HG03575 (cell line): ENCODE data around the gene RTL5.
A peak's percentile ranks its signal among the peaks of the same experiment; 100 is the strongest.

Experiments
- ATAC-seq: cut with Tn5 transposase; IDR thresholded peaks from one replicate; pipeline ENCODE4 v1.9.1; 2021; ENCODE audit not compliant: unreplicated experiment, insufficient number of reproducible peaks, low FRiP score; ENCODE audit errors: extremely low read depth

RTL5 gene

DNA sequence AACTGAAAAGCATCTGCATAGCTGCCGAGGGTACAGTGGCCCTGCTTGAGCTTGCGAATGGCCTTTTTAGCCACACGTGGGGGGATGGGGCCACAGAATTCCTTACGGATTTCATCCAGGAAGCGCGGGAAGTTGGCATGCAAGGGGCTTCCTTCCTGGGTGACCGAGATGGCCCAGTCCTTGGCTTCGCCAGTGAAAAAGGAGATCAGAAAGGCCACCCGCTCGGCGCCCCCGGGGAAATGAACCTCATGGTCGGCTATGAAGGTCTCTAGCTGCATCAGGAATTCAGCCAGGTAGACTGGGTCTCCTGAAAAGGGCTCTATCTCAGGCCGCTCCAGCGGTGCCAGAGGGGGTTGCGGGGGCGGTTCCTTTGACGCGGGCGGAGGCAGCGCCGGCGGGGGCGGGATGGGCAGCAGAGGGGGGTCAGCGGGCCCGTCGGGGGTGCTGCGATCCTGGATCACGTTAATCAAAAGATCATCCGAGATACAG lies 909 bp downstream of the RTL5 start:
- ATAC-seq, result no peak

DNA sequence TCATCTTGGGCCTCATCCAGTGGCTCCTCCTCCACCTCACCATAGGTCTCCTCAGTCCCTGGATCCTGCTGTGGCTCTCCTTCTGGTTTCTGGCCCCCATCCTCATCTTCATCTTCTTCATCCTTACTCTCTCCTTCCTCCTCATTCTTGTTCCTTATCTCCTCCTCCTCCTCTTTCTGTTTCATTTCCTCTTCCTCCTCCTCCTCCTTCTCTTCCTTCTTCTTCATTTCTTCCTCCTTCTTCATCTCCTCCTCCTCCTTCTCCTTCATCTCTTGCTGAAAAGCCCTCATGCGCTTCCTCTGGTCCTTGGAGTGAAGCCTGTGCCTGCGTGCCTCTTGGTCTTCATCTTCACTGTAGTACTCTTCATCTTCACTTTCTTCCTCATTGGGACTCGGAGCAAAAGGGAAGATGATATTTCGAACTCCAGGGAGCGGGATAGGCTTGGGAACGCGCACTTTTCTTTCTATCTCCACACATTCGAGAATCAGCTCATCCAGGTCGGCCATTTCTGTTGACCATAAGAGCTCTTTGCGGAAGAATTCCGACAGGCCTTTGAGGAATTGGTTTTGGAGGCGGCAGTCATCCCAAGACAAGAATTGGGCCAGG lies 1.5 kb downstream of the RTL5 start:
- no peak for ATAC-seq

DNA sequence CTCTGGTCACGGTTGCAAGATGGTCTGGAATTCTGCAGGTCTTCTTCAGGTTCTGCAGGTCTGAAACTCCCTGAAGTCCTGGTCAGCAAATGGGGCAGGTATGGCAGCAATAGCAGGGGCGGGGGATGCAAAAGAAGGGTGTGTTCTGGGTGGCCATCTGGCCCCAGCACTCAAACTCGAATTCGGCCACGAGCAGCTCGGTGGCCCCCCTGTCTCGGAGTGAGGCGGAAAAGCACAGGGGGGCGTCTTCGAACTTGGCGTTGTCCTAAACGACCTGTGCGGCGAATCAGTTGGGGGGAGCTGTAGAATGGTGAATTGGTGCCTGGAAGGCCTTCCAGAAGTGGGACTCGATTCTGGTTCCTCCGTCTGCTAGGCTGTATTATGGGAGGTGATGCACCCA lies 2.1 kb downstream of the RTL5 start:
- no peak for ATAC-seq

DNA sequence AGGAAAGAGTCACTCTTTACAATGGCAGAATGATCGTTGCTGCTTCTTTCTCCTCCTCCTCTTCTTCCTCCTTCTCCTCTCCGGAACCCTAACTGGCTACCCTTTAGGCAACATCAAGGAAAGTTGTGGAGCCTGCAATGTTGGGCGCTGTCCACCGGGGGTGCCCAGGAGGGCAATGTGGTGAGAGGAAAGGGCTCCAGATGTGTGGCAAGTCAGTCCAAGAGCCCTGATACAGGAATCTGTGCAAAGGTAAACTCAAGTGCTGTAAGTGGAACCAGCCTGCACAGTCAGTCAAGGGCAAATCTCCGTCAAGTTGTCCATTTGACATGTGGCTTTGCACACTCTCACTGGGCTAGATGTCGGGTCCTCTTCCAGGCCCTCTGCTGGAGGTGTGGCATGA lies 2.8 kb downstream of the RTL5 start:
- ATAC-seq, result no peak

DNA sequence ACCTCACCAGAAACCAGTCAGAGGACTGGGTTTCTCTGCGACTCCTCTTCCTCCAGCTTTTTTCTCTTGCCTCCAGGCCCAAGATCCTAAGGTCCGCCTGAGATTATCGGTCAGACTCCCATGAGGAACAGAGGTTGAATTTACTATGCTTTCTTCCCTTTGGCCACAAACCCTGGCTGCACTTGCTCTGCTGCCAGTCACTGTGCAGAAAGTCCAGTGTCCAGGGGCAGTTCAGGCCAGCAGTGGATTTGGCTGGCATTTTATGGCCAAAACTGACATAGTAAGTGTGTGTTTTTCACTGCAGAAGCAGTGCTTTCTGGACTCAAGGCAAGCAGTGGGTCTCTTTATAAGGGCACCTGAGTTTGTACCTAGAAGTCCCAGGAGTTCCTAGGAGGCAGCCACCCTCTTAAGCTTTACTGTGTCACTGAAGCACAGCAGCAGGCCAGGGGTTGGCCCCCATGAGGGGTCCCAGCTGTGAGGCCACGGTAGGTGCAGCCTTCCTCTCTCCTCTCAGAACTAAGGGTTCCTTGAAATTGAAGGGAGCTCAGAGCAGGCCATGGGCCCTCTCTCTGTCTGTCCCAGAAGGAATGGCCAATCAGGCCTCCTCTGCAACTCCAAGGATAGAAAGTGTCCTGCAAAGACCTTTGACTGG lies 3.4 kb downstream of the RTL5 start:
- ATAC-seq, result no peak

DNA sequence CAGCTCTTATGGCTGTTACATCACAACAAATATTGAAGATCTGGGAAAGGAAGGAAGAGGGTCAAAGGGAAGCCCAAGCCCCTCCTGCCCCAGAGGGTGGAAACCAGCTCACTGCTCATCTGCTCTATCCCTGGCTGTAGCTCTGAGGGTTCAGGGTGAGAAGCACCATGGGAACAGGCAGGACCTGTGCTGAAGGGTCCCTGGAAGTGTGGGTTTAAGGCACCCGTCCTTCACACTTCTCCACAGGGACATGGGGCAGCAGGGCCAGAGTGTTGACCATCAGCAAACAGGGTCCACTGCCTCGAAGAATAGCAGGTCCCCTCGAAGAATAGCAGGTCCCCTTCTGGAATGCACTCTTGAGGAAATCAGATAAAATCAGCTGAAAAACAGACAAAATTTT lies 4.4 kb downstream of the RTL5 start:
- no peak for ATAC-seq

DNA sequence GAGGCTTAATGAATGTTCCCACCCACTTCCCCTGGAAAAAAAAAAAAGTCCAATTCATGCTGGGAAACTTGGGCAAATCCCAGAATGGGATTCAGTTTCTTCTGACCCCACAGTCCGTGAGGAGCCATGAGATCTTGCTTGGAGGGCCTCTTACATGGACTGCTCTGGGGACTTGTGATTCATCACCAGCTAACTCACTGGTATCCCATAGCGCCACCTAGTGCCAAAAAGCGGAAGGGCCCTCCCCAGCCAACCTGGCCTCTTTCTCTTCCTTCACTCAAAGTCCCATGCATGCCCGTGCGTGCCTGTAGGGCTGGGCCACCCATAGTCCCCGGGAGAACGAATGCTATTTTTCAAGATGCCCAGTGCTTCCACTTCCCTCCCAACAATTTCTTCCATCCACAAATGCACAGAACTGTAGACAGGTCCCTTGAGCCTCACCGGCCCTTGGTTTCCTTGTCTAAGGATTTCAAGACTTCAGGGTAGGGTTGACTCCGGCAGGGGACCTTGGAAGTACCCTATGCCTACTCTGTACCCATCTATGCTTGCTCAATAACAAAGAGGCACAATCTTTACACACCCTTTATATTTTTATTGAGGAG lies 5.1 kb downstream of the RTL5 start:
- peak; percentile 72 for ATAC-seq

DNA sequence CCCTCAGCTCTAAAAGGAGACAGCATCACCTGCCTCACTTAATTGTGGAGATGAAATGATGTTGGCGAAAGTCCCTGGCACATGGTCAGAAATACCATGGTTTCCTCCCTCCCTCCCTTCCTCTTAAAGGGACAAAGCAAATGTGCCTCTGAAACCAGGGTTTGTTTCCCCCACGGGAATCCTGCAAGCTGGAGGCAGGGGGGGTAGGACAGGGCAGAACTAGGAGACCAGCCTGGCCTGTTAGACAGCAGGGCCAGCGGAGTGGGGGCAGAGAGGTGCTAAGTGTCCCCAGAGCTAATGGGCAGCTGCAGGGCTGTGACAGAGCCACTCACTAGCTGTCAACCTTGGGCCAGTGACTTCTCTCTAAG lies 5.7 kb downstream of the RTL5 start:
- no peak for ATAC-seq

DNA sequence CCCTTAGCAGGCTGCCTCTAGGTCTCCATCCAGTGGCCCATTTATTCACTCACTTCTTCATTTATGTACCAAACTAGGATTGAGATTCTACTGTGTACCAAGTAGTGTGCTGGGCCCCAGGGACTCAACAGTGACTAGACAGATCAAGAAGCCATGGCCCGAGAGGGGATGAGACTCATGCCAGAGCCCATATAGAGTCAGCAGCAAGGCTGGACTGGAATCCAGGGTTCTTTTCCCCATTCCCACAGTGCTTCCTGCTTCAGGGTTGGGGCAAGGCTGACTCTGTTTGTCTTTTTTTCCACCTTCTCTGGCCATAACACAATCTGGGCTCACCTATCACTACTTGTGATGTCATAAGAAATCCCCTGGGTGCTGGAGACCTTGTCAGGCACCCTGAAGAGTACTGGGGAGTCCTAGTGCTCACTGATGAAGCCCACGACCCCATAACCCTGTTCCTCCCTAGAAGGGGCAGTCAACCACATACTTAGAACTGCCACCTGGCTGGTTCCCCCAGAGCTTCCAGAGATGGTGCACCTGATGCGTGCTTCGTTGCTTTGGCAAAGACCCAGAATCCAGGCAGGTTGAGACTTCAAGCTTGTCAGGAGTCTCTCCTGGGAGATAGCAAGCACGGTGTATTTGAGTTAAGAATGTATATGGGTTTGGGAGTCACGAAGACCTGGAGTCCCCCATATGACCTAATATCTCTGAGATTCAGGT lies 6.2 kb downstream of the RTL5 start:
- ATAC-seq, result no peak

DNA sequence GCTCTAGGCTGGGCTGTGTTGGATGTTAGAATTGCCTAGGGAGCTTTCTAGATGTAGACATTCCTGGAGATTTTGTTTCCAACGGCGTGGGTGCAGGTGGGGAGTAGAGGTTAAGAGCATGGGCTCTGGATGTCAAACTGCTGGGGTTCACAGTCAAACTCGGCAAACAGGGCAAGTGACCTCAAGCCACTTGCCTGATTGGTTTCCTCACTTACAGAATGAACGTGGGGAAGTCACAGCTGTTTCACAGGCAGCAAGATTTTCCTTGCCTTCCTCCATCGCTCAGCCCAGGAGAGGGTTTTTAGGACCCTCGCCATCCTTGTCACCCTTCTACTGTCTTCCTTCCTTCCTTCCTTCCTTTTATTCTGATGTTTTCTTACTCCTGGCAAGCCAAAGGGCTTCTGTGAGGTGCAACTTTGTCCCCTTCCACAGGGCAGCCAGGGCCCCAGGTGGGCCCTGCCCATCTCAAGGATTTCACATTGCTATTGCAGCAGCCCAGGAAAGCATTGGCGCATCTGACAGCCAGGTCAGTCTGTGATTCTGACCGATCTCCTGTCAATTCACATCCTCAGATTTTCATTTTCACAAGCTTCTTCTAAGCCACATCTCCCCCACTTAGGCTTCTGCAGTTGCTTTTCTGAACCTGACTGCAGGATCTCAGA lies 7.0 kb downstream of the RTL5 start:
- no peak for ATAC-seq

DNA sequence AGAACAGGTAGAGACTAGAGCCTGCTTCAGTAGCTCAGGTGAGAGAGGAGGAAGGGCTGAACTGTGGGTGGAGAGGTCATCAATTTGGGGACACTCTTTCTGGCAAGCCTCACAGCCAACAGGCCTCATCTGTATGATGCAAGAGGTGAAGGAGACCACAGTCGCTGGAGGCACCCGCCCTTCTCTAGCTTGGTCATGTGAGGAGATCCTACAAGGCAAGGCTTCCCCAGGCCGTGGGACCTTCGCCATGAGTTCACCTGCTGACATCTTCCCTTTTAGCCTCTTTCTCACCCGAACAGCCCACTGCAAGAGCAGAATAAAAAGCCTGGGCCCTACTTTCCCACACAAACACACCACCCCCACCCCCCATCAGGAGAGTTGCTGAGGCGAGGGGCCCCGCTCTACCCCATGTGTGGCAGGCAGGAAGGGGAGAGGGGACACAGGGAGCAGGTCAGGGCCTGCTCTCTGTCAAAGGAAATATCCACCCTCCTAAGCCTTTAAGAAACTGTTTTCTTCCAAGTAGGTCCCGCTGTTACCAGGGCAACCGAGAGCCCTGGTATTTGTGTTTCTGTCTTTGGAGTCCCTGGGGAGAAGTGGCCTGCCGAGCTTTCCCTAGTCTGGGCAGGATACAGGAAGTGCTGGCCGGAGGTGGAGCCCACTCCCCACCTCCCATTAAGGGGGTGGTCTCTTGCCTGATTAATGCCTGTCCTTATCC lies 8.1 kb downstream of the RTL5 start:
- ATAC-seq, result no peak

DNA sequence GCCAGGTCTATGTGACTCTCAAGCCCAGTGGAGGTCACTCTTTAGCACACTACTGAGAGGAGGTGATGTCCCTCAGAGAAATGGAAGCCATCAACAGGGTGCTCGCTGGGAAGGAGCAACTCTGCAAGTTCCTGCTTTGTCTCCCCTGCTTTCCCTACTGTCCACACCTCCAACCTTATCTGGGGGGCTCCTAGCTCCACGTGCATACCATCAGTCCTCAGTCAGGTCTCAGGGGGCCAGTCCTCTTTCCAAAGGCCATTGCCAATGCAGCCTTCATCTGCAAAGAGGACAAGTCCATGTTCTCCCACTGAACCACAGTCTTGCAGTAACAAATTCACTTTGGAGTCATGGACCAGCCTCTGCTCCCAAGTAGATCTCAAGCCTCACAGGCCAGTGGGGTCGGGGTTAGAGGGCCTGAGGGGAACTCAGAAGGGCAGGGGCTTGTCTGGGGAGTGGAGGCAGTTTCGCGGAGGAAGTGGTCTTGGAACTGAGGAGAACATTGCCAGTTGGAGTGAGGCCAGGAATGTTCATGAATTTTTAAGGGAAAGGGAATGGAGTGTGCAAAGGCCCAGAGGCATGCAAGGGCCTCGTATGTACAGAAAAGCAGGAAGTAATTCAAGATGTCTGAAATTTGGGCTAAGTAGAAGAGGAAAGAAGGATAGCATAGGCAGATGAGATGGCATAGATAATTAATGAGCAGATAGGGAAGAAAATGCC lies 8.9 kb downstream of the RTL5 start:
- no peak for ATAC-seq

DNA sequence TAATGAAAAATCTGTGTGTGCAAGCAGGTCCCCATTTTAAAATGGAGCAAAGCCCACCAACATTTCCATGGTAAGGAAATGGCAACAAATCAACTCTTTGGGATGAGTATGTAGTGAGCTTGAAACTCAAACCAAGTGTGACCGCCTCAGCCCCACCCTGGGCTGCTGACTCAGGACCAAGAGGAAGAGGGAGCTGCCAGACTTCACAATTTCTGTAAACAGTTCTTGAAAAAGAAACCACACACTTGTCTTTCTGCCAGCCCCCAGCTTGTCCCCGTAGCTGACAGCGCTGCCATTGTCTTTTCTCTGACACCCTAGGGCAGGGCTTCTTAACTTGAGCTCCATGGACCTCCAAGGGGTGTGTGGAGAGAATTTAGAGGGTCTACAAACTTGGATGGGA lies 10.3 kb downstream of the RTL5 start:
- ATAC-seq, result no peak

DNA sequence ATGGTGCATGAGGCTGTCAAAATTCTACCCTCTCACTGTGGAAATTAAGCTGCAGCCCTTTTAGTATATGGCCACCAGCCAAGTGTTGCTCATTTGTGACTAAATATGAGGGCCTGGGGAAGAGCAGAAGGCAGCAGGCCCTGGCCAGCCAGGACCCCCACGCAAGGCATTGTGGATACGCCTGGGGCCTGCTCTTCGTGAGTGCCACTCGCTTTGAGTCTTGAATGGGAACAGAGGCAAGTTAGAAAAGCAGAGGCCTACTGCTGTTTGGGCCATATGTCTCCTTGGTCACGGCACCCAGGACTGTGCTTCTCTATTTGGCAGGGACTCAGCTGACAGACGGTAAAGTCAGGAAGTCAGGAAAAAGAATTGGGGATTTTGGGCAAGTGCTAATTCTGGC lies 10.9 kb downstream of the RTL5 start:
- ATAC-seq, result no peak

DNA sequence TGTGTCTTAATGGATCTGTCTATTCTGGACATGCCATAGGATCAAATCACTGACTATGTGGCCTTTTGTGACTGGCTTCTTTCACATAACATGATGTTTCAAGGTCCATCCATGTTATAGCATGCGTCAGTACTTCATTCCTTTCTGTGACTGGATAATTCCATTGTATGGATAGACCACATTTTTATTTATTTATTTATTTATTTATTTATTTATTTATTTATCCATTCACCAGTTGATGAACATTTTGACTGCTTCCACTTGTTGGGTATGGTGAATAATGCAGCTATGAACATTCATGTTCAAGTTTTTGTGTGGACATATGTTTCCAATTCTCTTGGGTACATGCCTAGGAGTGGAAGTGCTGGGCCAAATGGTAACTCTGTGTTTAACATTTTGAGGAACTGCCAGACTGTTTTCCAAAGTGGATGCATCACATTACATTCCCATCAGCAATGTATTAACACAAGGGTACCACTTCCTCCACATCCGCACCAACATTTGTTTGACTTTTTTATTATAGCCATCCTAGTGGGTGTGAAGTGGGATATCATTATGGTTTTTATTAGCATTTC lies 14.0 kb downstream of the RTL5 start:
- ATAC-seq, result no peak

DNA sequence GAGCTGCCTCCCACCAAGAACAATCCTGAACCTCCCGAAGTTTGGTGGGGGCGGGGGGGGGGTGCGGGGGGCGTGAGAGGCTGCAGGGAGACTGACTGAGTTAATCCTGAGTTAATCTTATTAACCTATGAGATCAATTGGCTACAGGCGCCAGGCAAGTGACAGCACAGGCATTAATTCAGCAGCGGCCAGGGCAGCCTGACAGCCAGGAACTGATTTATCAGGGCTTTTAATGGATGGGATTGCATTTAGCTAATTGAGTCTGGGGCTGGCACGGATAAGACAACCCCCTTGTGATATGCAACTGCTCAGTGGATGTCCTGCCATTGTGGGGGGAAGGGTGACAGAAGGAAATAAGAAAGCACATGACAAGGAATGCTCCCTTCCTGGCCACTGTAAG lies 16.3 kb downstream of the RTL5 start:
- ATAC-seq, result no peak

DNA sequence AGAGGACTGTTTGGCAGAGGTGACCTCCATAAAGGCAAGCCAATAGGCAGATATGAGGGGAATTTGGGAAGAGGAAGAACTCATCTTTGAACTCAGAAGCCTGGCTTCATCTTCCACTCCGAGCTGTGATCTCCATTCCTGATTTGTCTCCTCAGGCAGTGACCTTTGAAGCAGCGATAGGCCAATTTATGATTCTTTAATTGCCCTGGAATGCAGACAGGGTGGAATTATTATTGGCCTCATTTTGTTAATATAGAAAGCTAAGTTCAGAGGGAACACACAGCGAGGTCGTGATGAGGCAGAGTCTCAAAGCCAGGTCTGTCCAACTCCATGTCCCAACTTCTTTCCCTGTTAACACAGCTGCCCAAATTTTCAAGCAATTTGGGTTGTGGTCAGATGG lies 16.9 kb downstream of the RTL5 start:
- ATAC-seq, result no peak

DNA sequence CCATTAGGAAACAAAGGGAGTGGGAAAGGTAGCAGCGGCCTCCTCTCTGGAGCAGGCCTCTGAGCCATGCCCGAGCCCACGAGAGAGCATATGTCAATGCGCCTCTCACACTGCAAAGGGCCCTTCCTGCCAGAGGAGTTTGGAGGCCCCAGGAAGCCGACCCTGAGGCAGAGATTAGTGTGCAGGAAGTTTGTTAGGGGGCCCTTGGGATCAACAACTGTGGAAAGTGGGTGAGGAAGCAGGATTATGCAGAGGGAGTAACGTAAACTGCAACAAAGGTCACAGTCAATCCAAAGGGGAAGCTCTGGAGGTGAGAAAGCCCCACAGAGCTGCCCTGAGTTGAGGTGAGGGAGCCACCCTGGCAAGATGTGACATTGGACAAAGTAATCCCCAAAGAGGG lies 17.4 kb downstream of the RTL5 start:
- ATAC-seq, result no peak
